SK-N-SH (cell line): ENCODE results near the gene PIP5K1B. TPM values are rescaled to one million over a fixed set of nuclear protein-coding genes. Genes with fewer than 3 reads are reported as not detected.

Experiments
- CTCF ChIA-PET: fragments of 300-600, 350-600 bp; formaldehyde crosslinking; extraction: SDS; loops from one replicate; lab custom pipeline; 2021; lab: Yijun Ruan, JAX
- POLR2A ChIA-PET: fragments of 350-600 bp; sonication (Branson Sonifier 250); formaldehyde crosslinking; extraction: SDS; loops from one replicate; lab custom pipeline; 2020; ENCODE audit warnings: antibody characterized with exemption, inconsistent platforms; lab: Yijun Ruan, JAX
- DNase-seq: peaks from one replicate; pipeline ENCODE4 v3.0.0; 2012
- H2AFZ ChIP-seq: fragments of 200-600 bp; sonication (generic); 2 replicates; pipeline ENCODE4 v1.8.1; 2016; ENCODE audit warnings: antibody characterized with exemption, mild to moderate bottlenecking, low read depth
- H3F3A ChIP-seq: fragments of 200-600 bp; sonication (generic); replicated peaks from 2 replicates; pipeline ENCODE3; 2016; ENCODE audit warnings: antibody characterized with exemption, mild to moderate bottlenecking; ENCODE audit not compliant: insufficient read depth
- H3K27ac ChIP-seq, 2 experiments: fragments of 200-500 bp in 1 of 2; fragments of 200-600 bp in 1 of 2; sonication (Bioruptor generic) in 1 of 2; sonication (generic), shearing (Covaris generic) in 1 of 2; 2 replicates each; pipeline versions ENCODE4 v1.5.1 to v1.6.1; 2014 to 2016; ENCODE audit warnings: low read depth in 2 of 2, inconsistent platforms in 1 of 2, low read length in 1 of 2, mild to moderate bottlenecking in 1 of 2, mixed read lengths in 1 of 2
- H3K27me3 ChIP-seq: fragments of 200-600 bp; sonication (generic), shearing (Covaris generic); 2 replicates; pipeline ENCODE4 v1.6.1; 2016; ENCODE audit warnings: mixed run types; ENCODE audit not compliant: insufficient read depth
- H3K36me3 ChIP-seq, 2 experiments: fragments of 200-500 bp in 1 of 2; fragments of 200-600 bp in 1 of 2; sonication (Bioruptor generic) in 1 of 2; sonication (generic) in 1 of 2; replicated peaks in 1 of 2; 2 replicates each; pipeline versions ENCODE3 to v1.5.1; 2014 to 2016; ENCODE audit warnings: low read length in 1 of 2, mild to moderate bottlenecking in 1 of 2; ENCODE audit not compliant: insufficient read depth in 2 of 2, control insufficient read depth in 1 of 2
- H3K4me1 ChIP-seq, 2 experiments: fragments of 200-500 bp in 1 of 2; fragments of 200-600 bp in 1 of 2; sonication (Bioruptor generic) in 1 of 2; sonication (generic), shearing (Covaris generic) in 1 of 2; 2 replicates each; pipeline versions ENCODE4 v1.5.1 to v1.6.1; 2014 to 2016; ENCODE audit warnings: low read depth in 1 of 2, low read length in 1 of 2, mixed run types in 1 of 2; ENCODE audit not compliant: insufficient read depth in 2 of 2, control insufficient read depth in 1 of 2
- H3K4me2 ChIP-seq: fragments of 200-600 bp; sonication (generic), shearing (Covaris generic); 2 replicates; pipeline ENCODE4 v1.6.1; 2017; ENCODE audit warnings: mixed run types
- H3K4me3 ChIP-seq, 2 experiments: fragments of 200-500 bp in 1 of 2; fragments of 200-600 bp in 1 of 2; sonication (Bioruptor generic) in 1 of 2; sonication (generic), shearing (Covaris generic) in 1 of 2; 2 replicates each; pipeline versions ENCODE4 v1.5.1 to v1.8.1; 2014 to 2016; ENCODE audit warnings: low read depth in 2 of 2, inconsistent platforms in 1 of 2, low read length in 1 of 2, mild to moderate bottlenecking in 1 of 2, mixed read lengths in 1 of 2, moderate library complexity in 1 of 2
- H3K79me2 ChIP-seq: fragments of 200-600 bp; sonication (generic); 2 replicates; pipeline ENCODE4 v1.8.1; 2017; ENCODE audit warnings: mild to moderate bottlenecking; ENCODE audit not compliant: insufficient read depth
- H3K9ac ChIP-seq: fragments of 200-600 bp; sonication (generic); 2 replicates; pipeline ENCODE4 v1.6.1; 2017; ENCODE audit warnings: mixed run types
- H3K9me2 ChIP-seq: fragments of 200-600 bp; sonication (generic); 2 replicates; pipeline ENCODE4 v1.6.1; 2017; ENCODE audit warnings: mixed run types
- H3K9me3 ChIP-seq: fragments of 200-600 bp; sonication (generic); 2 replicates; pipeline ENCODE4 v1.6.1; 2017; ENCODE audit warnings: mixed run types, mild to moderate bottlenecking, moderate library complexity
- H4K20me1 ChIP-seq: fragments of 200-600 bp; sonication (generic); 2 replicates; pipeline ENCODE4 v1.6.1; 2017; ENCODE audit warnings: mild to moderate bottlenecking, mixed run types; ENCODE audit not compliant: insufficient read depth
- ELF1 ChIP-seq: IDR thresholded peaks from 2 replicates; pipeline ENCODE4 v1.4.0; 2012
- EP300 ChIP-seq, 2 experiments: IDR thresholded peaks; 2 replicates each; pipeline versions ENCODE4 v1.4.0 to v1.6.1; 2012; ENCODE audit warnings: borderline replicate concordance in 1 of 2, low read depth in 1 of 2, low read length in 1 of 2
- MXI1 ChIP-seq: IDR thresholded peaks from 2 replicates; pipeline ENCODE4 v1.6.1; 2012; ENCODE audit warnings: mild to moderate bottlenecking, low read depth, low read length, improper control_type of control experiment
- NRF1 ChIP-seq: IDR thresholded peaks from 2 replicates; pipeline ENCODE4 v1.6.1; 2012; ENCODE audit warnings: low read depth, mild to moderate bottlenecking, low read length
- POLR2AphosphoS5 ChIP-seq: IDR thresholded peaks from 2 replicates; pipeline ENCODE4 v1.6.1; 2012; ENCODE audit warnings: low read depth, low read length
- RAD21 ChIP-seq: IDR thresholded peaks from 2 replicates; pipeline ENCODE4 v1.6.1; 2012; ENCODE audit warnings: mild to moderate bottlenecking, low read length
- RXRA ChIP-seq: IDR thresholded peaks from 2 replicates; pipeline ENCODE4 v1.4.0; 2012; ENCODE audit warnings: low read depth, mild to moderate bottlenecking, borderline replicate concordance
- SIN3A ChIP-seq: IDR thresholded peaks from 2 replicates; pipeline ENCODE4 v1.6.1; 2012; ENCODE audit warnings: low read depth, mild to moderate bottlenecking, low read length, moderate library complexity, borderline replicate concordance
- TEAD4 ChIP-seq: IDR thresholded peaks from 2 replicates; pipeline ENCODE4 v1.4.0; 2012; ENCODE audit warnings: mild to moderate bottlenecking, borderline replicate concordance; ENCODE audit not compliant: insufficient read depth
- YY1 ChIP-seq: IDR thresholded peaks from 2 replicates; pipeline ENCODE4 v1.4.0; 2012; ENCODE audit warnings: low read depth, mild to moderate bottlenecking
- WGBS: methylation state at CpG from one replicate; pipeline ENCODE4 v1.1.6; 2017; ENCODE audit warnings: low lambda C conversion rate; 5-methylcytosine and 5-hydroxymethylcytosine counted together
- polyA plus RNA-seq, 3 experiments: library from polyadenylated mRNA; depleted of rRNA; stranded (reverse); fragments of >200 nt; gene quantifications; 2 replicates each; pipeline ENCODE4 v1.2.3, GENCODE V29; 2012
- TF ChIP-seq, protein P1 (sequence below): IDR thresholded peaks from 2 replicates; pipeline ENCODE4 v1.4.0; 2012; ENCODE audit warnings: low read depth
- TF ChIP-seq, protein P2 (sequence below): fragments of 150-350 bp; IDR thresholded peaks from 2 replicates; pipeline ENCODE4 v1.6.1; 2017; ENCODE audit warnings: antibody characterized with exemption, low read length, low read depth, borderline replicate concordance
- TF ChIP-seq, protein P3 (sequence below): fragments of 150-350 bp; IDR thresholded peaks from 2 replicates; pipeline ENCODE4 v1.6.1; 2016; ENCODE audit warnings: mild to moderate bottlenecking, low read depth, low read length
- TF ChIP-seq, protein P4 (sequence below): IDR thresholded peaks from 2 replicates; pipeline ENCODE4; 2012
- TF ChIP-seq, protein P5 (sequence below): fragments of 200-600 bp; sonication (generic); IDR thresholded peaks from 2 replicates; pipeline ENCODE4 v1.6.1; 2017; ENCODE audit warnings: antibody characterized with exemption, mild to moderate bottlenecking, moderate library complexity

Gene PIP5K1B
- polyA plus RNA-seq, 1 of the 3 experiments (the other 2 are of a cell fraction): not detected

DNA sequence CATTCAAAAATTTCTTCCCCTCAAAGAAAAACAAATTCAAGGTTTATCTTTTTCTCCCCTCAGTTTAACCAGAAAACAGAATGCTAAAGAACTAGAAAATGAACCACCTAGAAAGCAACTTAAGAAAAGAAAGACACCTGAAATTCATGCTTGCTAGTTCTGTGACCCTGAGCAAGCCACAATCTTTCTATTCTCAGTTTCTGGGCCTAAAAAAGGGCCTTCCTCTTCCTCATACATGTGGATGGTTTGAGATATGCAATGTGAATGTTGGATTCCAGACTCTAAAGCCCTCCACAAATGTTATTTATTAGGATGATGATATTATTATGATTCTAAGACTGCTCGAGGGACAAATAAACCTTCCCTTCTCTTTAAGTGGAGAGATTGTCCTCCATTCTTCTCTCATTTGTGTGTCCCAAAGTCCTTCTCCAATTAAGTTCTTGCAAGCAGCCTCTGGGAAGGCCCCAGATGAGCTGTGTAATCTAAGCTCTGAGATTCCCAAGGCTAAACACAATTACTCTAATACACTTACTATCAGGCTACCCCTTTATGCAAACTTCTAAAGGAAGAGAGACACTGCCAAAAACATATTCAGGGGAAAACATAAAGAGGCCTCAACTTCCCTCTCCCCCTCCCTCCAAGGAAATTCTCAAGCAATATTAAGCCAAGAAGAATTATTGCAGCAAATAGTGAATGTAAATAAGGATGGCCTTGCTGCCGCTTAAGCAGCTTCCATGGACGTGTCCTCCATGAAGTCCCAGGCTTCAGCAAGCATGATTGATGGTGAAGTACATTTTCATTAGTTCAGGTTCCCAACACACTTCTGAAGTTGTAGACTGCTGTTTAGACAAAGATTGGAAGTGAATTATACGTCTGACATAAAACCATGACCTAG, 228.6 kb downstream of the PIP5K1B start:
- under 1% methylated on average over 4 of the region's 4 CpGs for WGBS

DNA sequence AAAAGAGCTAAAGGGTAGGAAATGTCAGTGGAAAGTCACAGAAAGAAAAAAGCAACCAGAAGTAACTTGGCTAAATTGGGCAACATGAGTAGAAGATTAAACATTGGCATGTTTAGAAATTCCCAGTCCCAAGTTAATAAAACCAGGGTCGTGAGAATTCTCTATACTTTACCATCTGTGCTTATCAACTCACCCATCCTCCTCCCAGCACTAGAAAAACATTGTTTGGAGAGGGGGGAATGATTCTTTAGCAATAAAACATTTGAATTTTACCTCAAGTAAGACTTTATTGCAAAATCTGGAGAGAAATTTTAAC, 229.2 kb downstream of the PIP5K1B start:
- no peak overlapping the region for H3K4me2 ChIP-seq
- H3K27ac ChIP-seq: no peak overlapping the region
- peaks cover 5% of the 10 kb centered on the region; the same call in 1 of the 2 replicates for H3K27me3 ChIP-seq
- no peak overlapping the region for H3K9ac ChIP-seq
- H3K36me3 ChIP-seq: no peaks in the 10 kb centered on the region
- no peak for DNase-seq
- TF ChIP-seq MXI1 (no peak), RAD21 (no peak), ELF1 (no peak)
- TF ChIP-seq, protein P1, sequence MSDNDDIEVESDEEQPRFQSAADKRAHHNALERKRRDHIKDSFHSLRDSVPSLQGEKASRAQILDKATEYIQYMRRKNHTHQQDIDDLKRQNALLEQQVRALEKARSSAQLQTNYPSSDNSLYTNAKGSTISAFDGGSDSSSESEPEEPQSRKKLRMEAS: no peak
- TF ChIP-seq, protein P2, sequence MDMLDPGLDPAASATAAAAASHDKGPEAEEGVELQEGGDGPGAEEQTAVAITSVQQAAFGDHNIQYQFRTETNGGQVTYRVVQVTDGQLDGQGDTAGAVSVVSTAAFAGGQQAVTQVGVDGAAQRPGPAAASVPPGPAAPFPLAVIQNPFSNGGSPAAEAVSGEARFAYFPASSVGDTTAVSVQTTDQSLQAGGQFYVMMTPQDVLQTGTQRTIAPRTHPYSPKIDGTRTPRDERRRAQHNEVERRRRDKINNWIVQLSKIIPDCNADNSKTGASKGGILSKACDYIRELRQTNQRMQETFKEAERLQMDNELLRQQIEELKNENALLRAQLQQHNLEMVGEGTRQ: no peak
- WGBS: 0% methylated on average over 1 of the region's 1 CpG
- H3K4me1 ChIP-seq: no peaks in the 10 kb centered on the region
- H3K79me2 ChIP-seq: no peaks in the 10 kb centered on the region
- no peaks in the 10 kb centered on the region for H4K20me1 ChIP-seq
- H3K9me3 ChIP-seq: no peaks in the 10 kb centered on the region
- H3K4me3 ChIP-seq: no peak overlapping the region
- no peaks in the 10 kb centered on the region for H3F3A ChIP-seq
- H2AFZ ChIP-seq: no peak overlapping the region
- ChIA-PET POLR2A (no interaction called here), CTCF (no interaction called here)
- no peaks in the 10 kb centered on the region for H3K9me2 ChIP-seq

More for the DNA sequence above, 228.6 kb downstream of the PIP5K1B start:
- peaks cover 5% of the 10 kb centered on the region; the same call in 1 of the 2 replicates for H3K27me3 ChIP-seq
- H3F3A ChIP-seq: no peaks in the 10 kb centered on the region
- TF ChIP-seq YY1 (no peak), ELF1 (no peak), NRF1 (no peak), TEAD4 (no peak), MXI1 (no peak), EP300 (IDR thresholded peaks at IDR 0.05; ENCODE audit: borderline replicate concordance in 1 of 2, low read depth in 1 of 2, low read length in 1 of 2) (no peak), RXRA (no peak), POLR2AphosphoS5 (no peak), SIN3A (no peak)
- TF ChIP-seq, protein P3, sequence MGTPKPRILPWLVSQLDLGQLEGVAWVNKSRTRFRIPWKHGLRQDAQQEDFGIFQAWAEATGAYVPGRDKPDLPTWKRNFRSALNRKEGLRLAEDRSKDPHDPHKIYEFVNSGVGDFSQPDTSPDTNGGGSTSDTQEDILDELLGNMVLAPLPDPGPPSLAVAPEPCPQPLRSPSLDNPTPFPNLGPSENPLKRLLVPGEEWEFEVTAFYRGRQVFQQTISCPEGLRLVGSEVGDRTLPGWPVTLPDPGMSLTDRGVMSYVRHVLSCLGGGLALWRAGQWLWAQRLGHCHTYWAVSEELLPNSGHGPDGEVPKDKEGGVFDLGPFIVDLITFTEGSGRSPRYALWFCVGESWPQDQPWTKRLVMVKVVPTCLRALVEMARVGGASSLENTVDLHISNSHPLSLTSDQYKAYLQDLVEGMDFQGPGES: no peak
- TF ChIP-seq, protein P4, sequence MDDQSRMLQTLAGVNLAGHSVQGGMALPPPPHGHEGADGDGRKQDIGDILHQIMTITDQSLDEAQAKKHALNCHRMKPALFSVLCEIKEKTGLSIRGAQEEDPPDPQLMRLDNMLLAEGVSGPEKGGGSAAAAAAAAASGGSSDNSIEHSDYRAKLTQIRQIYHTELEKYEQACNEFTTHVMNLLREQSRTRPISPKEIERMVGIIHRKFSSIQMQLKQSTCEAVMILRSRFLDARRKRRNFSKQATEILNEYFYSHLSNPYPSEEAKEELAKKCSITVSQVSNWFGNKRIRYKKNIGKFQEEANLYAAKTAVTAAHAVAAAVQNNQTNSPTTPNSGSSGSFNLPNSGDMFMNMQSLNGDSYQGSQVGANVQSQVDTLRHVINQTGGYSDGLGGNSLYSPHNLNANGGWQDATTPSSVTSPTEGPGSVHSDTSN: no peak
- TF ChIP-seq, protein P5, sequence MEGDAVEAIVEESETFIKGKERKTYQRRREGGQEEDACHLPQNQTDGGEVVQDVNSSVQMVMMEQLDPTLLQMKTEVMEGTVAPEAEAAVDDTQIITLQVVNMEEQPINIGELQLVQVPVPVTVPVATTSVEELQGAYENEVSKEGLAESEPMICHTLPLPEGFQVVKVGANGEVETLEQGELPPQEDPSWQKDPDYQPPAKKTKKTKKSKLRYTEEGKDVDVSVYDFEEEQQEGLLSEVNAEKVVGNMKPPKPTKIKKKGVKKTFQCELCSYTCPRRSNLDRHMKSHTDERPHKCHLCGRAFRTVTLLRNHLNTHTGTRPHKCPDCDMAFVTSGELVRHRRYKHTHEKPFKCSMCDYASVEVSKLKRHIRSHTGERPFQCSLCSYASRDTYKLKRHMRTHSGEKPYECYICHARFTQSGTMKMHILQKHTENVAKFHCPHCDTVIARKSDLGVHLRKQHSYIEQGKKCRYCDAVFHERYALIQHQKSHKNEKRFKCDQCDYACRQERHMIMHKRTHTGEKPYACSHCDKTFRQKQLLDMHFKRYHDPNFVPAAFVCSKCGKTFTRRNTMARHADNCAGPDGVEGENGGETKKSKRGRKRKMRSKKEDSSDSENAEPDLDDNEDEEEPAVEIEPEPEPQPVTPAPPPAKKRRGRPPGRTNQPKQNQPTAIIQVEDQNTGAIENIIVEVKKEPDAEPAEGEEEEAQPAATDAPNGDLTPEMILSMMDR: no peak
- H4K20me1 ChIP-seq: no peaks in the 10 kb centered on the region
- H2AFZ ChIP-seq: no peak overlapping the region
- H3K27ac ChIP-seq: no peak overlapping the region
- no peak overlapping the region for H3K4me3 ChIP-seq
- CTCF ChIA-PET: no interaction called here
- POLR2A ChIA-PET: no interaction called here
- H3K79me2 ChIP-seq: no peaks in the 10 kb centered on the region
- no peak for DNase-seq
- H3K9me2 ChIP-seq: no peaks in the 10 kb centered on the region
- H3K4me1 ChIP-seq: no peaks in the 10 kb centered on the region
- H3K4me2 ChIP-seq: no peak overlapping the region
- H3K9ac ChIP-seq: no peak overlapping the region
- H3K9me3 ChIP-seq: no peaks in the 10 kb centered on the region
- H3K36me3 ChIP-seq: no peaks in the 10 kb centered on the region
